ENCODE data around the gene ALDH1B1. TPM values are rescaled to one million over a fixed set of nuclear protein-coding genes. Genes with fewer than 3 reads are reported as not detected.
"Not testable (repeated sequence)": the region's sequence is repeated elsewhere in the genome, so short reads cannot be mapped to it uniquely, and the experiment has no call there.

Gene ALDH1B1
- total RNA-seq, 4 donors from 2014 or later: 253 to 364 (median 272) TPM

- Histone ChIP-seq H3K27me3 (no peaks in the 10 kb centered on the region), H3K27ac (replicated peaks in 1 of 4) (peak overlapping the region; percentile 73 to 79 (median 77)), H3K4me1 (peaks cover 5 to 33% (median 26%) of the 10 kb centered on the region in 4 donors), H3K36me3 (no peaks in the 10 kb centered on the region), H3K4me3 (no peak overlapping the region), H3K9me3 (no peaks in the 10 kb centered on the region)
- TF ChIP-seq CTCF (IDR thresholded peaks at IDR 0.05) (no peak), EP300 (IDR thresholded peaks at IDR 0.05) (no peak), POLR2A (IDR thresholded peaks at IDR 0.05; ENCODE audit: low read depth) (no peak), POLR2AphosphoS5 (IDR thresholded peaks at IDR 0.05) (no peak)
- intact Hi-C loops (cut with DNase I): no loop called here
- 64% methylated on average over 9 of the region's 9 CpGs for WGBS
- DNase-seq (ENCODE audit: extremely low spot score): no peak
These were observed 16.4 kb upstream of the ALDH1B1 start for GRCh38 chr9:38376021-38376670.

GRCh38 chr9:38377336-38378083 is 15.0 kb upstream of the ALDH1B1 start:
- peak overlapping the region; percentile 73 to 79 (median 77) for H3K27ac ChIP-seq (replicated peaks in 1 of 4)
- H3K36me3 ChIP-seq; H3K4me3 ChIP-seq; H3K27me3 ChIP-seq; DNase-seq (ENCODE audit: extremely low spot score); intact Hi-C loops (cut with DNase I); H3K9me3 ChIP-seq: not testable (repeated sequence)
- 95% methylated on average over 27 of the region's 42 CpGs for WGBS
- H3K4me1 ChIP-seq: peaks cover 5 to 47% (median 39%) of the 10 kb centered on the region in 4 donors

GRCh38 chr9:38380230-38380871 is 12.2 kb upstream of the ALDH1B1 start:
- intact Hi-C loops (cut with DNase I): no loop called here
- WGBS: 86% methylated on average over 6 of the region's 6 CpGs
- Histone ChIP-seq H3K36me3 (no peaks in the 10 kb centered on the region), H3K4me1 (peaks cover 5 to 62% (median 58%) of the 10 kb centered on the region in 4 donors), H3K27ac (replicated peaks in 1 of 4) (peak overlapping the region; percentile 85 to 96 (median 90)), H3K9me3 (peaks cover 0 to 8% (median 3%) of the 10 kb centered on the region in 4 donors), H3K27me3 (no peaks in the 10 kb centered on the region), H3K4me3 (no peak overlapping the region)
- no peak for DNase-seq (ENCODE audit: extremely low spot score)
- TF ChIP-seq POLR2A (IDR thresholded peaks at IDR 0.05; ENCODE audit: low read depth): no peak
- TF ChIP-seq EP300 (IDR thresholded peaks at IDR 0.05): no peak
- TF ChIP-seq CTCF (IDR thresholded peaks at IDR 0.05): no peak
- no peak for TF ChIP-seq POLR2AphosphoS5 (IDR thresholded peaks at IDR 0.05)

- Histone ChIP-seq H3K36me3 (no peaks in the 10 kb centered on the region), H3K4me1 (peaks cover 5 to 69% (median 60%) of the 10 kb centered on the region in 4 donors), H3K27ac (replicated peaks in 1 of 4) (peak overlapping the region; percentile 85 to 96 (median 90)), H3K9me3 (peaks cover 0 to 8% (median 3%) of the 10 kb centered on the region in 4 donors), H3K4me3 (no peak overlapping the region), H3K27me3 (no peaks in the 10 kb centered on the region)
- WGBS: 70% methylated on average over 6 of the region's 8 CpGs
- intact Hi-C loops (cut with DNase I): no loop called here
- no peak for DNase-seq (ENCODE audit: extremely low spot score)
- TF ChIP-seq POLR2A (IDR thresholded peaks at IDR 0.05; ENCODE audit: low read depth) (no peak), POLR2AphosphoS5 (IDR thresholded peaks at IDR 0.05) (peak in 1 of 2 donors; percentile 69)
These were observed 11.5 kb upstream of the ALDH1B1 start for GRCh38 chr9:38380872-38381534.

GRCh38 chr9:38382141-38382540 is 10.4 kb upstream of the ALDH1B1 start:
- WGBS: 94% methylated on average over 8 of the region's 8 CpGs
- DNase-seq (ENCODE audit: extremely low spot score): no peak
- no peaks in the 10 kb centered on the region for H3K36me3 ChIP-seq
- no peak overlapping the region for H3K4me3 ChIP-seq
- H3K9me3 ChIP-seq: peaks cover 0 to 8% (median 3%) of the 10 kb centered on the region in 4 donors
- H3K4me1 ChIP-seq: peaks cover 5 to 68% (median 53%) of the 10 kb centered on the region in 4 donors
- H3K27me3 ChIP-seq: no peaks in the 10 kb centered on the region
- TF ChIP-seq CTCF (IDR thresholded peaks at IDR 0.05) (no peak), POLR2A (IDR thresholded peaks at IDR 0.05; ENCODE audit: low read depth) (no peak), POLR2AphosphoS5 (IDR thresholded peaks at IDR 0.05) (no peak), EP300 (IDR thresholded peaks at IDR 0.05) (no peak)
- peak overlapping the region; percentile 85 to 96 (median 90) for H3K27ac ChIP-seq (replicated peaks in 1 of 4)
- intact Hi-C loops (cut with DNase I): no loop called here
